Measurements from ENCODE around the gene PRKCA.

DNA sequence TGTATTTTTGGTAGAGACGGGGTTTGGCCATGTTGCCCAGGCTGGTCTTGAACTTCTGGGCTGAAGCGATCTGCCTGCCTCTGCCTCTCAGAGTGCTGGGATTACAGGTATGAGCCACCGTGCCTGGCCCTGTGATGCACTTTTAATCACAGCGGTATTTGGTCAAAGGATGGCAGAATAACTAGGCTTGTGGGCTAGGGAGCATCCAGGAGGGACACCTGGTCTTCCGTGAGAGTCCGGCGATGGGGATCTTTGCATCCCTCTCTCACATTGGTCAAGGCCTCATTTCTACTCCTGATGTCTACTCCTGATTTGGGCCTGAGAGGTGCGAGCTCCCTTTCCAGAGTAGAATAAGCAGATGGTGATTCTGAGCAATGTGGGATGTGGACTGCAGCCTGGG is 274.6 kb downstream of the PRKCA start:
- no peak for TF ChIP-seq RARB (CRISPR knock-in tag; IDR thresholded peaks at IDR 0.05)
- no peak for TF ChIP-seq ZFP30 (CRISPR knock-in tag; IDR thresholded peaks at IDR 0.05)
- TF ChIP-seq, protein P1, sequence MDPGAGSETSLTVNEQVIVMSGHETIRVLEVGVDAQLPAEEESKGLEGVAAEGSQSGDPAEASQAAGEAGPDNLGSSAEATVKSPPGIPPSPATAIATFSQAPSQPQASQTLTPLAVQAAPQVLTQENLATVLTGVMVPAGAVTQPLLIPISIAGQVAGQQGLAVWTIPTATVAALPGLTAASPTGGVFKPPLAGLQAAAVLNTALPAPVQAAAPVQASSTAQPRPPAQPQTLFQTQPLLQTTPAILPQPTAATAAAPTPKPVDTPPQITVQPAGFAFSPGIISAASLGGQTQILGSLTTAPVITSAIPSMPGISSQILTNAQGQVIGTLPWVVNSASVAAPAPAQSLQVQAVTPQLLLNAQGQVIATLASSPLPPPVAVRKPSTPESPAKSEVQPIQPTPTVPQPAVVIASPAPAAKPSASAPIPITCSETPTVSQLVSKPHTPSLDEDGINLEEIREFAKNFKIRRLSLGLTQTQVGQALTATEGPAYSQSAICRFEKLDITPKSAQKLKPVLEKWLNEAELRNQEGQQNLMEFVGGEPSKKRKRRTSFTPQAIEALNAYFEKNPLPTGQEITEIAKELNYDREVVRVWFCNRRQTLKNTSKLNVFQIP (CRISPR knock-in tag; IDR thresholded peaks at IDR 0.05; ENCODE audit: borderline replicate concordance, low read depth) = no peak
